Activated naive CD8-positive, alpha-beta T cell treated with anti-CD3 and anti-CD28 coated beads, Interleukin-2, amount 10 ng/mL, durations not matched to agents 7 days and 5 days (primary cell): ENCODE data around the gene SDCBP2. TPM values are rescaled to one million over a fixed set of nuclear protein-coding genes. Genes with fewer than 3 reads are reported as not detected.

Experiments used
- ATAC-seq: fragments of 150-1000 bp; cut with Tn5 transposase; one replicate; pipeline ENCODE4 v1.10.0; 2021; ENCODE audit warnings: low read depth, moderate library complexity
- POLR2A ChIA-PET: fragments of 350-600 bp; sonication (Branson Sonifier 250); formaldehyde crosslinking; loops from one replicate; lab custom pipeline; 2021; ENCODE audit warnings: antibody characterized with exemption; lab: Charles Lee
- DNase-seq: peaks from one replicate; pipeline ENCODE4 v3.0.0; 2021
- H3K27ac Mint-ChIP-seq: one replicate; pipeline ENCODE4 v1.8.0; 2022; ENCODE audit warnings: mild to moderate bottlenecking, mixed read lengths
- H3K27me3 Mint-ChIP-seq: one replicate; pipeline ENCODE4 v1.8.0; 2022; ENCODE audit warnings: mild to moderate bottlenecking, moderate library complexity, mixed read lengths
- H3K36me3 Mint-ChIP-seq: one replicate; pipeline ENCODE4 v1.8.0; 2021; ENCODE audit warnings: mild to moderate bottlenecking, mixed read lengths
- H3K4me1 Mint-ChIP-seq: one replicate; pipeline ENCODE4 v1.8.0; 2021; ENCODE audit warnings: mixed read lengths
- H3K4me3 Mint-ChIP-seq: one replicate; pipeline ENCODE4 v1.8.0; 2022; ENCODE audit warnings: mild to moderate bottlenecking, moderate library complexity, mixed read lengths
- H3K9me3 Mint-ChIP-seq: one replicate; pipeline ENCODE4 v1.8.0; 2021; ENCODE audit warnings: mixed read lengths
- total RNA-seq, 2 experiments: library from RNA; stranded (reverse); gene quantifications; one replicate each; pipeline ENCODE4 v1.2.3, GENCODE V29; 2021

Gene SDCBP2
- total RNA-seq, 2 experiments from 2014 or later, result 3.7 to 5.1 TPM

- Mint-ChIP-seq H3K4me1 (peaks cover 1% of the 10 kb centered on the region), H3K27me3 (no peaks in the 10 kb centered on the region), H3K9me3 (no peaks in the 10 kb centered on the region), H3K36me3 (no peaks in the 10 kb centered on the region), H3K27ac (no peak overlapping the region), H3K4me3 (no peak overlapping the region)
- no peak for ATAC-seq
- POLR2A ChIA-PET, result no interaction called here
- no peak for DNase-seq
Observed at GRCh38 chr20:1310506-1311190, 18.3 kb downstream of the SDCBP2 start.

GRCh38 chr20:1310071-1310470, 18.9 kb downstream of the SDCBP2 start:
- DNase-seq (no peak), ATAC-seq (no peak)
- H3K4me3 Mint-ChIP-seq, result no peak overlapping the region
- H3K9me3 Mint-ChIP-seq, result no peaks in the 10 kb centered on the region
- peaks cover 1% of the 10 kb centered on the region for H3K4me1 Mint-ChIP-seq
- POLR2A ChIA-PET, result no interaction called here
- no peak overlapping the region for H3K27ac Mint-ChIP-seq
- H3K36me3 Mint-ChIP-seq, result no peaks in the 10 kb centered on the region
- H3K27me3 Mint-ChIP-seq, result no peaks in the 10 kb centered on the region

- DNase-seq (no peak), ATAC-seq (no peak)
- Mint-ChIP-seq H3K4me3 (no peak overlapping the region), H3K4me1 (peaks cover 1% of the 10 kb centered on the region), H3K27ac (peak overlapping the region; percentile 30), H3K27me3 (no peaks in the 10 kb centered on the region), H3K9me3 (no peaks in the 10 kb centered on the region), H3K36me3 (no peaks in the 10 kb centered on the region)
- POLR2A ChIA-PET, result no interaction called here
Observed at GRCh38 chr20:1309439-1309847, 19.5 kb downstream of the SDCBP2 start.

GRCh38 chr20:1308702-1309095, 20.2 kb downstream of the SDCBP2 start:
- H3K4me1 Mint-ChIP-seq, result peaks cover 1% of the 10 kb centered on the region
- no peak for DNase-seq
- POLR2A ChIA-PET, result interaction anchor here (1.3 kb wide), 1 partner anchor 17 kb away, joined by 4 read pairs; no protein-coding TSS in a partner anchor
- no peaks in the 10 kb centered on the region for H3K27me3 Mint-ChIP-seq
- no peak overlapping the region for H3K27ac Mint-ChIP-seq
- H3K4me3 Mint-ChIP-seq, result no peak overlapping the region
- H3K9me3 Mint-ChIP-seq, result no peaks in the 10 kb centered on the region
- ATAC-seq, result no peak
- no peaks in the 10 kb centered on the region for H3K36me3 Mint-ChIP-seq

- POLR2A ChIA-PET, result interaction anchor here (1.3 kb wide), 1 partner anchor 17 kb away, joined by 4 read pairs; no protein-coding TSS in a partner anchor
- Mint-ChIP-seq H3K27me3 (no peaks in the 10 kb centered on the region), H3K4me1 (no peaks in the 10 kb centered on the region), H3K9me3 (no peaks in the 10 kb centered on the region), H3K4me3 (no peak overlapping the region), H3K36me3 (no peaks in the 10 kb centered on the region), H3K27ac (no peak overlapping the region)
- DNase-seq (no peak), ATAC-seq (no peak)
Observed at GRCh38 chr20:1308067-1308701, 20.8 kb downstream of the SDCBP2 start.

- no peak overlapping the region for H3K4me3 Mint-ChIP-seq
- H3K4me1 Mint-ChIP-seq, result no peaks in the 10 kb centered on the region
- no peak for DNase-seq
- no peak overlapping the region for H3K27ac Mint-ChIP-seq
- no peak for ATAC-seq
- POLR2A ChIA-PET, result no interaction called here
- H3K27me3 Mint-ChIP-seq, result no peaks in the 10 kb centered on the region
- H3K9me3 Mint-ChIP-seq, result no peaks in the 10 kb centered on the region
- no peaks in the 10 kb centered on the region for H3K36me3 Mint-ChIP-seq
Observed at GRCh38 chr20:1307571-1307971, 21.4 kb downstream of the SDCBP2 start.

GRCh38 chr20:1307171-1307570, 21.8 kb downstream of the SDCBP2 start:
- peaks cover 2% of the 10 kb centered on the region for H3K4me1 Mint-ChIP-seq
- no peak overlapping the region for H3K4me3 Mint-ChIP-seq
- DNase-seq (no peak), ATAC-seq (no peak)
- POLR2A ChIA-PET, result no interaction called here
- H3K27ac Mint-ChIP-seq, result no peak overlapping the region
- H3K9me3 Mint-ChIP-seq, result no peaks in the 10 kb centered on the region
- H3K36me3 Mint-ChIP-seq, result no peaks in the 10 kb centered on the region
- H3K27me3 Mint-ChIP-seq, result no peaks in the 10 kb centered on the region

GRCh38 chr20:1306316-1307135, 22.4 kb downstream of the SDCBP2 start:
- Mint-ChIP-seq H3K4me3 (no peak overlapping the region), H3K27ac (no peak overlapping the region), H3K36me3 (no peaks in the 10 kb centered on the region), H3K27me3 (no peaks in the 10 kb centered on the region), H3K9me3 (no peaks in the 10 kb centered on the region), H3K4me1 (peaks cover 2% of the 10 kb centered on the region)
- DNase-seq (no peak), ATAC-seq (no peak)
- POLR2A ChIA-PET, result no interaction called here

- Mint-ChIP-seq H3K4me3 (no peak overlapping the region), H3K36me3 (peaks cover 4% of the 10 kb centered on the region), H3K9me3 (no peaks in the 10 kb centered on the region), H3K4me1 (peaks cover 9% of the 10 kb centered on the region), H3K27ac (peak overlapping the region; percentile 78), H3K27me3 (no peaks in the 10 kb centered on the region)
- no peak for DNase-seq
- no peak for ATAC-seq
- POLR2A ChIA-PET, result no interaction called here
Observed at GRCh38 chr20:1305712-1306111, 23.2 kb downstream of the SDCBP2 start.

- POLR2A ChIA-PET, result no interaction called here
- Mint-ChIP-seq H3K36me3 (peaks cover 4% of the 10 kb centered on the region), H3K4me1 (peaks cover 12% of the 10 kb centered on the region), H3K9me3 (no peaks in the 10 kb centered on the region), H3K27me3 (no peaks in the 10 kb centered on the region), H3K27ac (peak overlapping the region; percentile 78), H3K4me3 (no peak overlapping the region)
- DNase-seq (no peak), ATAC-seq (no peak)
Observed at GRCh38 chr20:1304710-1305515, 24.0 kb downstream of the SDCBP2 start.

- Mint-ChIP-seq H3K27me3 (no peaks in the 10 kb centered on the region), H3K4me1 (peaks cover 26% of the 10 kb centered on the region), H3K4me3 (no peak overlapping the region), H3K27ac (no peak overlapping the region), H3K36me3 (peaks cover 7% of the 10 kb centered on the region), H3K9me3 (no peaks in the 10 kb centered on the region)
- no peak for DNase-seq
- POLR2A ChIA-PET, result no interaction called here
- ATAC-seq, result peak; percentile 11
Observed at GRCh38 chr20:1302685-1303541, 26.0 kb downstream of the SDCBP2 start.

- ATAC-seq (peak; percentile 93), DNase-seq (peak; percentile 75)
- H3K9me3 Mint-ChIP-seq, result no peaks in the 10 kb centered on the region
- H3K36me3 Mint-ChIP-seq, result peaks cover 10% of the 10 kb centered on the region
- no peaks in the 10 kb centered on the region for H3K27me3 Mint-ChIP-seq
- H3K4me3 Mint-ChIP-seq, result peak overlapping the region; percentile 86
- peaks cover 28% of the 10 kb centered on the region for H3K4me1 Mint-ChIP-seq
- H3K27ac Mint-ChIP-seq, result peak overlapping the region; percentile 97
- POLR2A ChIA-PET, result interaction anchor here (0.7 to 1.7 kb wide), 9 partner anchors 11 to 166 kb away, joined by 3 to 12 read pairs (median 4); partner anchors contain the start of genes NSFL1C and SNPH
Observed at GRCh38 chr20:1301031-1301529, 27.9 kb downstream of the SDCBP2 start.
